ENCODE results near the gene TTC34. TPM values are rescaled to one million over a fixed set of nuclear protein-coding genes. Genes with fewer than 3 reads are reported as not detected.

TTC34 gene
- total RNA-seq, 1 experiment from 2014 or later = 0.92 TPM

- no peak overlapping the region for H3K4me3 Mint-ChIP-seq
- TF ChIP-seq CTCF (conservative IDR thresholded peaks at IDR 0.05) = no peak
- H3K27me3 Mint-ChIP-seq (ENCODE audit: low read depth) = peaks cover 80% of the 10 kb centered on the region
- Histone ChIP-seq H2BK15ac (ENCODE audit: low read depth, low read length) (no peak overlapping the region), H3K18ac (ENCODE audit: insufficient read length, low read depth, low read length) (no peak overlapping the region), H3K4me1 (ENCODE audit: insufficient read depth, low read length) (no peaks in the 10 kb centered on the region), H3K9ac (ENCODE audit: extremely low read depth, insufficient read length, low read length) (no peak overlapping the region), H3K4ac (ENCODE audit: low read depth, low read length) (no peak overlapping the region), H3K27me3 (ENCODE audit: insufficient read depth, low read length) (peaks cover 21% of the 10 kb centered on the region; the same call in 1 of the 2 replicates), H3K23ac (ENCODE audit: insufficient read length, low read depth, low read length) (no peak overlapping the region), H3K79me2 (ENCODE audit: insufficient read depth, low read length) (no peaks in the 10 kb centered on the region), H3K56ac (ENCODE audit: insufficient read length, low read depth, low read length) (no peak overlapping the region), H2BK5ac (ENCODE audit: insufficient read length, low read length) (no peak overlapping the region), H2AK5ac (ENCODE audit: insufficient read length, low read length) (no peak overlapping the region), H3K79me1 (ENCODE audit: insufficient read depth, low read depth, low read length, poor library complexity, severe bottlenecking) (no peaks in the 10 kb centered on the region), H3K14ac (ENCODE audit: insufficient read depth, low read length) (no peak overlapping the region), H4K20me1 (ENCODE audit: control insufficient read depth, insufficient read depth, insufficient read length) (no peaks in the 10 kb centered on the region), H4K91ac (ENCODE audit: insufficient read length, low read depth, low read length) (no peak overlapping the region), H3K4me2 (ENCODE audit: insufficient read depth, insufficient read length, low read length) (no peak overlapping the region), H4K5ac (ENCODE audit: insufficient read length, low read depth, low read length) (no peak overlapping the region), H4K8ac (replicated peaks; ENCODE audit: insufficient read length, low read depth, low read length) (no peak overlapping the region), H2BK120ac (ENCODE audit: low read depth, low read length, poor library complexity, severe bottlenecking) (no peak overlapping the region), H2AFZ (ENCODE audit: low read length) (no peak overlapping the region), H3K9me3 (ENCODE audit: control insufficient read depth, low read depth, low read length) (no peaks in the 10 kb centered on the region), H3T11ph (ENCODE audit: low read length) (no peak overlapping the region), H2BK12ac (ENCODE audit: insufficient read length, low read depth, low read length) (no peak overlapping the region), H2BK20ac (ENCODE audit: low read depth, low read length, poor library complexity, severe bottlenecking) (no peak overlapping the region), H3K23me2 (ENCODE audit: insufficient read length, low read depth, low read length, poor library complexity, severe bottlenecking) (peaks cover 3% of the 10 kb centered on the region), H3K27ac (ENCODE audit: insufficient read length, low read depth, low read length) (no peak overlapping the region)
- H3K9me3 Mint-ChIP-seq = peaks cover 19 to 24% of the 10 kb centered on the region in 2 experiments
- peaks cover 0 to 4% (median under 1%) of the 10 kb centered on the region in 3 experiments; a peak in 4 of 7 replicates for H3K36me3 Mint-ChIP-seq (ENCODE audit: insufficient read depth in 1 of 3, low read depth in 3 of 3)
- no CpG with 5 or more reads among the region's 10 CpGs for WGBS (ENCODE audit: extremely low coverage, insufficient read length, low lambda C conversion rate)
- H3K27ac Mint-ChIP-seq = no peak overlapping the region
- DNase-seq = no peak
- peaks cover 0 to 6% of the 10 kb centered on the region in 2 experiments; a peak in 1 of 4 replicates for H3K4me1 Mint-ChIP-seq
Observed at GRCh38 chr1:2625311-2625710, 176.2 kb downstream of the TTC34 start.

All from H9 (cell line).